Measurements from ENCODE around the gene MYOD1.

DNA sequence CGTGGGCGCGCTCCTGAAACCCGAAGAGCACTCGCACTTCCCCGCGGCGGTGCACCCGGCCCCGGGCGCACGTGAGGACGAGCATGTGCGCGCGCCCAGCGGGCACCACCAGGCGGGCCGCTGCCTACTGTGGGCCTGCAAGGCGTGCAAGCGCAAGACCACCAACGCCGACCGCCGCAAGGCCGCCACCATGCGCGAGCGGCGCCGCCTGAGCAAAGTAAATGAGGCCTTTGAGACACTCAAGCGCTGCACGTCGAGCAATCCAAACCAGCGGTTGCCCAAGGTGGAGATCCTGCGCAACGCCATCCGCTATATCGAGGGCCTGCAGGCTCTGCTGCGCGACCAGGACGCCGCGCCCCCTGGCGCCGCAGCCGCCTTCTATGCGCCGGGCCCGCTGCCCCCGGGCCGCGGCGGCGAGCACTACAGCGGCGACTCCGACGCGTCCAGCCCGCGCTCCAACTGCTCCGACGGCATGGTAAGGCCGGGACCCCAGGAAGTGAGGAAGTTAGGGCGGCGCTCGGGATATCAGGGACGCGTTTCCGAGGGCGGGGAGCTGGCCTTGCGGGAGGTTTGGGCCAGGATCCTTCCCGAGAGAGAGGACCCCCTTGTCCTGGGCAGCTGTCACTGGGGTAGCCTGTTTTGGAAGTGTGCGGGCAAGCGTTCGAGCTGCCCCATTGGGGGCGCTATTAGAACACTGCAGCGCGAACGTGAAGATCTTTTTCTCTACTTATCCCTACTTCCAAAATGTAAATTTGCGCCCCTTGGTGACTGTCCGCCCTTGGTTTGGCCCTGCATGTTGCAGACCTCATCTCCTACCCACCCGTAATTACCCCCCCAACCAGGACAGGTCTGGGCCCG, 796 bp downstream of the MYOD1 start:
- TF ChIP-seq EP300 (IDR thresholded peaks at IDR 0.05) (no peak), POLR2A (IDR thresholded peaks at IDR 0.05; ENCODE audit: low read depth) (no peak), POLR2AphosphoS5 (IDR thresholded peaks at IDR 0.05) (no peak)
- TF ChIP-seq, protein P1, sequence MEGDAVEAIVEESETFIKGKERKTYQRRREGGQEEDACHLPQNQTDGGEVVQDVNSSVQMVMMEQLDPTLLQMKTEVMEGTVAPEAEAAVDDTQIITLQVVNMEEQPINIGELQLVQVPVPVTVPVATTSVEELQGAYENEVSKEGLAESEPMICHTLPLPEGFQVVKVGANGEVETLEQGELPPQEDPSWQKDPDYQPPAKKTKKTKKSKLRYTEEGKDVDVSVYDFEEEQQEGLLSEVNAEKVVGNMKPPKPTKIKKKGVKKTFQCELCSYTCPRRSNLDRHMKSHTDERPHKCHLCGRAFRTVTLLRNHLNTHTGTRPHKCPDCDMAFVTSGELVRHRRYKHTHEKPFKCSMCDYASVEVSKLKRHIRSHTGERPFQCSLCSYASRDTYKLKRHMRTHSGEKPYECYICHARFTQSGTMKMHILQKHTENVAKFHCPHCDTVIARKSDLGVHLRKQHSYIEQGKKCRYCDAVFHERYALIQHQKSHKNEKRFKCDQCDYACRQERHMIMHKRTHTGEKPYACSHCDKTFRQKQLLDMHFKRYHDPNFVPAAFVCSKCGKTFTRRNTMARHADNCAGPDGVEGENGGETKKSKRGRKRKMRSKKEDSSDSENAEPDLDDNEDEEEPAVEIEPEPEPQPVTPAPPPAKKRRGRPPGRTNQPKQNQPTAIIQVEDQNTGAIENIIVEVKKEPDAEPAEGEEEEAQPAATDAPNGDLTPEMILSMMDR (IDR thresholded peaks at IDR 0.05), result no peak

Measured in esophagus muscularis mucosa (tissue), 4 donors.